Activated T-cell treated with anti-CD3 and anti-CD28 coated beads, Interleukin-2, amount 50 U/mL, for 24 hours (primary cell): ENCODE data around the gene PCK2.
A peak's percentile ranks its signal among the peaks of the same experiment; 100 is the strongest.
"Not testable (repeated sequence)": the region's sequence is repeated elsewhere in the genome, so short reads cannot be mapped to it uniquely, and the experiment has no call there.

Experiments used
- DNase-seq: peaks from one replicate; pipeline ENCODE4 v3.0.0-alpha.2; 2020
- H3K27ac Mint-ChIP-seq: 2 replicates; pipeline ENCODE4 v1.8.0; 2020; ENCODE audit warnings: mild to moderate bottlenecking, mixed read lengths
- H3K27me3 Mint-ChIP-seq: 2 replicates; pipeline ENCODE4 v1.8.0; 2020; ENCODE audit warnings: mixed read lengths
- H3K36me3 Mint-ChIP-seq: 2 replicates; pipeline ENCODE4 v1.8.0; 2020; ENCODE audit warnings: low read depth, mixed read lengths
- H3K4me1 Mint-ChIP-seq: 2 replicates; pipeline ENCODE4 v1.8.0; 2020; ENCODE audit warnings: low read depth, mixed read lengths
- H3K4me3 Mint-ChIP-seq: 2 replicates; pipeline ENCODE4 v1.8.0; 2020; ENCODE audit warnings: mild to moderate bottlenecking, moderate library complexity, mixed read lengths
- H3K9me3 Mint-ChIP-seq: 2 replicates; pipeline ENCODE4 v1.8.0; 2020; ENCODE audit warnings: mixed read lengths

Gene PCK2

GRCh38 chr14:24093901-24094840, at the start of gene PCK2:
TSS of gene PCK2 (plus strand) at chr14:24094311. CDS start at chr14:24094406, 95 bp downstream.
- DNase-seq = peak; percentile 91
- H3K4me1 Mint-ChIP-seq = peaks cover 31% of the 10 kb centered on the region
- H3K36me3 Mint-ChIP-seq = peaks cover 42% of the 10 kb centered on the region
- H3K27me3 Mint-ChIP-seq = no peaks in the 10 kb centered on the region
- no peaks in the 10 kb centered on the region for H3K9me3 Mint-ChIP-seq
- H3K27ac Mint-ChIP-seq = peak within 1 kb of the TSS; percentile 97
- peak within 1 kb of the TSS; percentile 95 for H3K4me3 Mint-ChIP-seq

GRCh38 chr14:24049002-24049401, 45.1 kb upstream of the PCK2 start:
- H3K4me3 Mint-ChIP-seq, H3K36me3 Mint-ChIP-seq, H3K9me3 Mint-ChIP-seq, H3K27ac Mint-ChIP-seq, DNase-seq: not testable (repeated sequence)
- H3K27me3 Mint-ChIP-seq = peaks cover 11% of the 10 kb centered on the region
- H3K4me1 Mint-ChIP-seq = peaks cover 23% of the 10 kb centered on the region

DNA sequence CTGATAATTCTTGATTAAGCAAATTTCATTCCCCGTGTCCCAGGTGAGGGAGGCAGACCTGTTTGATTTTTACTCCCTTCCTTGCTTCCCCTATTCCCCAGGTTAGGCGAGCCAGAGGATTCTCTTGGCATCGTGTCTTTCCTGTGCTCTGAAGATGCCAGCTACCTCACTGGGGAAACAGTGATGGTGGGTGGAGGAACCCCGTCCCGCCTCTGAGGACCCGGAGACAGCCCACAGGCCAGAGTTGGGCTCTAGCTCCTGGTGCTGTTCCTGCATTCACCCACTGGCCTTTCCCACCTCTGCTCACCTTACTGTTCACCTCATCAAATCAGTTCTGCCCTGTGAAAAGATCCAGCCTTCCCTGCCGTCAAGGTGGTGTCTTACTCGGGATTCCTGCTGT, 43.4 kb upstream of the PCK2 start:
- DNase-seq, H3K27ac Mint-ChIP-seq, H3K36me3 Mint-ChIP-seq, H3K9me3 Mint-ChIP-seq: not testable (repeated sequence)
- Mint-ChIP-seq H3K4me1 (peaks cover 24% of the 10 kb centered on the region), H3K27me3 (peaks cover 21% of the 10 kb centered on the region), H3K4me3 (peak overlapping the region; percentile 68)

DNA sequence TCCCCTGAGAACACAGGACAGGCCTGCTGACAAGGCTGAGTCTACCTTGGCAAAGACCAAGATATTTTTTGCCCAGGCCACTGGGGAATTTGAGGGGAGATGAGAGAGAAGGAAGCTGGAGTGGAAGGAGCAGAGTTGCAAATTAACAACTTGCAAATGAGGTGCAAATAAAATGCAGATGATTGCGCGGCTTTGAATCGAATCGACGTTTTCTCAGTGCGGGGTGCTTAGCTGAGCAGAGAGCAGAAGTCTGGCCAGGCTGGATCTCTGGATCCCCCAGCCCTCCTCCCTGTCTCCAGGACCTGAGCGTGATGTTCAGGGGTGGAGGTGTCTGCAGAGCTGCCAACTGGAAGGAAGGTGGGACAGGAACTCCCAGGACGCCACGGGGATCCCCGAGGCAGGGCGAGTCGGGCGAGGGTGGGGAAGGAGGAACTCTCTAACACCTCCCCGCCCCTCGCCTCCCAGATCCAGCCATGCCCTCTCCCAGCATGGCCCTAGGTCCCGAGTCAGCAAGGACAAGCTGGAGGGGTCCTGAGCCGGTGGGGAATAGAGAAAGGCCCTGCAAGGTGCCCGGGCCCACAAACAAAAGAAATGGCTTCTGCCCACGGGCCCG, 42.8 kb upstream of the PCK2 start:
- Mint-ChIP-seq H3K4me1 (peaks cover 24% of the 10 kb centered on the region), H3K36me3 (no peaks in the 10 kb centered on the region), H3K27ac (peak overlapping the region; percentile 69), H3K27me3 (peaks cover 21% of the 10 kb centered on the region), H3K9me3 (no peaks in the 10 kb centered on the region), H3K4me3 (peak overlapping the region; percentile 68)
- DNase-seq = no peak

- H3K9me3 Mint-ChIP-seq = no peaks in the 10 kb centered on the region
- peak within 1 kb of the TSS; percentile 69 for H3K27ac Mint-ChIP-seq
- peak; percentile 79 for DNase-seq
- no peaks in the 10 kb centered on the region for H3K36me3 Mint-ChIP-seq
- peaks cover 21% of the 10 kb centered on the region for H3K27me3 Mint-ChIP-seq
- peaks cover 24% of the 10 kb centered on the region for H3K4me1 Mint-ChIP-seq
- H3K4me3 Mint-ChIP-seq = peak within 1 kb of the TSS; percentile 68
These were observed 42.1 kb upstream of the PCK2 start, which contains the start of gene CARMIL3 for GRCh38 chr14:24051789-24052655. TSS of gene CARMIL3 (plus strand) at chr14:24052009. CDS start at chr14:24052154, 145 bp downstream.

- no peaks in the 10 kb centered on the region for H3K36me3 Mint-ChIP-seq
- H3K4me1 Mint-ChIP-seq = peaks cover 24% of the 10 kb centered on the region
- H3K9me3 Mint-ChIP-seq = no peaks in the 10 kb centered on the region
- DNase-seq = peak; percentile 71
- H3K4me3 Mint-ChIP-seq = peak overlapping the region; percentile 63
- peaks cover 21% of the 10 kb centered on the region for H3K27me3 Mint-ChIP-seq
- H3K27ac Mint-ChIP-seq = peak overlapping the region; percentile 57
These were observed 41.2 kb upstream of the PCK2 start for GRCh38 chr14:24052656-24053547.

GRCh38 chr14:24053548-24054323, 40.4 kb upstream of the PCK2 start:
- Mint-ChIP-seq H3K27me3 (peaks cover 21% of the 10 kb centered on the region), H3K27ac (no peak overlapping the region), H3K4me3 (peak overlapping the region; percentile 63), H3K9me3 (no peaks in the 10 kb centered on the region), H3K36me3 (no peaks in the 10 kb centered on the region), H3K4me1 (peaks cover 26% of the 10 kb centered on the region)
- DNase-seq = peak; percentile 49

DNA sequence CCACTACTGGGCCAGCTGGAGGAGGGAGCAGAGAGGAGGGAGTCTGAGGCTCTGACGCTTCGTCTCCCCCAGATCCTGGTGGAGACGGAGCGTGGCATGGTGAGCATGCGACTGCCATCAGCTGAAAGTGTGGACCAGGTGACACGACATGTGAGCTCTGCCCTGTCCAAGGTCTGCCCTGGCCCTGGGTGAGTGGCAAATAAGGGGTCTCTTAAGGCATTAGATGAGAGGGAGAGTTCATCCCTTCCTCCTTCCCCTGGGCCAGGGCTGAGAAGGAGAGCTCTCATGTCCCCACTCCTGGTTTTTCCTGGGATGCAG, 39.8 kb upstream of the PCK2 start:
- Mint-ChIP-seq H3K4me3 (no peak overlapping the region), H3K36me3 (no peaks in the 10 kb centered on the region), H3K27ac (no peak overlapping the region), H3K4me1 (peaks cover 26% of the 10 kb centered on the region), H3K9me3 (no peaks in the 10 kb centered on the region), H3K27me3 (peaks cover 21% of the 10 kb centered on the region)
- DNase-seq = peak; percentile 28

GRCh38 chr14:24054646-24055045, 39.5 kb upstream of the PCK2 start:
- no peak overlapping the region for H3K4me3 Mint-ChIP-seq
- no peaks in the 10 kb centered on the region for H3K9me3 Mint-ChIP-seq
- H3K36me3 Mint-ChIP-seq = no peaks in the 10 kb centered on the region
- peaks cover 20% of the 10 kb centered on the region for H3K27me3 Mint-ChIP-seq
- H3K27ac Mint-ChIP-seq = no peak overlapping the region
- H3K4me1 Mint-ChIP-seq = peaks cover 26% of the 10 kb centered on the region
- peak; percentile 31 for DNase-seq

DNA sequence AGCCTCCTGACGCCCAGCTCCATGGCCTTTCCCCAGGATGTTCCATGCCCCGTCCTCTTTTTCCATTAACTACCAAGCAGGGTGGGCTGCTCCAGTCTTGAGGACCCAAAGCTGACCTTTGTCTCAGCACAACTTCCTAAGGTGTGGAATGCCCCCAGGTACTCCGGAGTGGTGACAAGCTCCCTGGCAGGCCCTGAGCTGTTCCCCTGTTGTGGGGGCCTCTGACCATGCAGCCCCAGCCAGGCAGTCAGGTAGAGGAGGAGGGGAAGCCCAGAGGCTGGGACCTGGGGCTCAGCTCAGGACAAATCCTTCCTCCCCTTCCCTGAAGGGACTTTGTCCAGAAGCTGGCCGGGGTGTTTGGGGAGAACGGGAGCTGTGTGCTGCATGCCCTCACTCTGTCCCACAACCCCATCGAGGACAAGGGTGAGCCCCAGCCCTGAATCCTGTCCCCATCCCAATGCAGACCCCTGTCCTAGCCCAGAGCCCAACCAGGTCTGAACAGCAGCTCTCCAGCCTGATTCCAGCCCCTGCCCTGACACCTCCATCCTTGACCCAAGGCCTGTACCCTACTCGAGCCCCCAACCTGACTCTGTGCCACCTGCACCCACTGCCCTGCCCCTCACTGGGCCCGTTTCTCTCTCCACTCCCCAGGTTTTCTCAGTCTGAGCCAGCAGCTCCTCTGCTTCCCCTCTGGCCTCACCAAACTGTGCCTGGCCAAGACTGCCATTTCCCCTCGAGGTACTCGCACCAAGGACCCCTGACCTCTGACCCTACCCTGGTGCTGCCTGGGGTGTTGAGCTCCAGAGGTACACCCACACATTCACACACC, 37.9 kb upstream of the PCK2 start:
- H3K27ac Mint-ChIP-seq = no peak overlapping the region
- peak; percentile 25 for DNase-seq
- peaks cover 12% of the 10 kb centered on the region for H3K27me3 Mint-ChIP-seq
- H3K4me3 Mint-ChIP-seq = no peak overlapping the region
- no peaks in the 10 kb centered on the region for H3K36me3 Mint-ChIP-seq
- H3K4me1 Mint-ChIP-seq = peaks cover 23% of the 10 kb centered on the region
- no peaks in the 10 kb centered on the region for H3K9me3 Mint-ChIP-seq

DNA sequence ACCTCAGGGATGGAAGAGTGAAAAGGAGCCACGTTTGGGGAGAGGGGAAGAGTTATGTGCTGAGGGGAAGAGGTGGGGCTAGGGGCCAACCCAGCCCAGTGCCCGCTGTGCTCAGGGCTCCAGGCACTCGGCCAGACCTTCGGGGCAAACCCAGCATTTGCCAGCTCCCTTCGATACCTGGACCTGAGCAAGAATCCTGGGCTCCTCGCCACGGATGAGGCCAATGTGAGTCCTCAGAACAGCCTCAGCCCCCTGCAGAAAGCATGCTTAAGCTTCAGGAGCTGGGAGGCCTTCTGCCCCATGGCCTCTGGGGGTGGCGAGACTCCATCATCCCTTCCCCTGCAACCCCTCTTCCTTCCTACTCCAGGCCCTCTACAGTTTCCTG, 37.3 kb upstream of the PCK2 start:
- H3K27me3 Mint-ChIP-seq = peaks cover 9% of the 10 kb centered on the region
- no peak overlapping the region for H3K4me3 Mint-ChIP-seq
- H3K9me3 Mint-ChIP-seq = no peaks in the 10 kb centered on the region
- H3K36me3 Mint-ChIP-seq = no peaks in the 10 kb centered on the region
- no peak for DNase-seq
- peaks cover 19% of the 10 kb centered on the region for H3K4me1 Mint-ChIP-seq
- H3K27ac Mint-ChIP-seq = no peak overlapping the region

DNA sequence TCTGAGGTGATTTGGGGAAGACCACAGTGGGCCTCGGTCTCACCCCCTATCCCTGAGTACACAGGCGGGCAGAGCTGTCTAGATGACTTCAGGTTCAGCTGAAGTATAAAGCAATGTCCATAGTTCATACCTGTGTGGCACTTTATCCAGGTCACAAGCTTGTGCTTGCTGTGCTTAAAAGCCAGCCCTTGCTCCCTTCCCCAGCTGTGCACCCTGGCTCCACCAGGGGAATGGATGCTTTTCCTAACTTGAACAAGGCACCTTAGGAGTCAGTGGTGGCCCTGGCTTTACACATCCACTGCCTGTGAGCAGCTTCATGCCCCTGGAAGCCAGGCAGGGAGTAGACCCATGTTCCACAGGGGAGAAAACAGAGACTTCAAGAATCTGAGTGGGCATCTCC, 36.8 kb upstream of the PCK2 start:
- Mint-ChIP-seq H3K9me3 (no peaks in the 10 kb centered on the region), H3K27ac (no peak overlapping the region), H3K36me3 (no peaks in the 10 kb centered on the region), H3K27me3 (peaks cover 9% of the 10 kb centered on the region), H3K4me3 (no peak overlapping the region), H3K4me1 (peaks cover 19% of the 10 kb centered on the region)
- DNase-seq = peak; percentile 30
